SW480 (cell line): Measurements from ENCODE around the gene CD151.

Experiments used
- DNase-seq: peaks from one replicate; pipeline ENCODE4 v3.0.0-alpha.2; 2016; ENCODE audit warnings: low spot score

Gene CD151

DNA sequence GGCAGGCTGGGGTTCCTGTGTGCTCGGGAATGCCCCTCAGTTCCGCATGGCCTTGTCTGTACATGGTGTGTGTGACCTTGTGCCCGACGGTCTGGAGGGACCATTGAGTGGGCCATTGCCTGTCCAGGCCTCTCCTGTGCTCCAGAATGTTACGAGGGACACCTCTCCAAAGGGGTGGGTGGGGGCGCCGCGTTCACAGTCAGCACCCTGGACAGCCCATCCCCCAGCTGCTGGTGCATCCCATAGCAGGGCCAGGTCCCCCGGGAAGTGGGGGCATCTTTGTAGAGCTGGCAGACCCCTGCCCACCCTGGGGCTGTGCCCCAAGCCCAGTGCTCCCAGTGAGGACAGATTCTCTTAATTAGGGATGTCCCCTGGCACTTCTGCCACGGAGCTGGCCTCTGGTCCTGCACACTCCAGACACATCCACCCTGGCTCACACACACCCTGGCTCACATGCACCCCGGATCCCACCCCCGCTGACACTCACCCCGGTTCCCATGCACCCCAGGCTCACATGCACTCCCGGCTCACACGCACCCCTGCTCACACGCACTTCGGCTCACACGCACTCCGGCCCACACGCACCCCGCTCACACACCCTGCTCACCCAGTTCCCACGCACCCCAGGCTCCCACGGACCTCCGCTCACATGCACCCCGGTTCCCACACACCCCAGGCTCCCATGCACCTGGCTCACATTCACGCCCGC lies 25.5 kb downstream of the CD151 start:
- DNase-seq, result no peak

- no peak for DNase-seq
These were observed 26.1 kb downstream of the CD151 start for GRCh38 chr11:858762-859339.

- DNase-seq, result peak; percentile 64
These were observed 26.8 kb downstream of the CD151 start for GRCh38 chr11:859394-860131.

GRCh38 chr11:860234-861104 lies 27.7 kb downstream of the CD151 start:
- DNase-seq, result no peak

DNA sequence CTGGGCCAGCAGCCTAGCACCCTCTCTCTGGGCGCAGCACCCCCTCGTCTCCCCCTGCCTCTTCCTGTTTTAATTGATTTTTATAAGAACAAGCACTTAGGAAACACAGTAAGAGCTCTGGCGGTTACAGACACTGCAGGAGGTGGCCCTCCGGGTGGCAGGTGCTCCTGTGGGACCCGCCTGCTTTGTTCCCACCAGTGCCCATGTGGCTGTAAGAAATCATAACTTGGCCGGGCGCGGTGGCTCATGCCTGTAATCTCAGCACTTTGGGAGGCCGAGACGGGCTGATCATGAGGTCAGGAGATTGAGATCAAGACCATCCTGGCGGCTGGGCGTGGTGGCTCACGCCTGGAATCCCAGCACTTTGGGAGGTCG lies 28.3 kb downstream of the CD151 start:
- no peak for DNase-seq

GRCh38 chr11:862081-862661 lies 29.4 kb downstream of the CD151 start:
- DNase-seq, result no peak

DNA sequence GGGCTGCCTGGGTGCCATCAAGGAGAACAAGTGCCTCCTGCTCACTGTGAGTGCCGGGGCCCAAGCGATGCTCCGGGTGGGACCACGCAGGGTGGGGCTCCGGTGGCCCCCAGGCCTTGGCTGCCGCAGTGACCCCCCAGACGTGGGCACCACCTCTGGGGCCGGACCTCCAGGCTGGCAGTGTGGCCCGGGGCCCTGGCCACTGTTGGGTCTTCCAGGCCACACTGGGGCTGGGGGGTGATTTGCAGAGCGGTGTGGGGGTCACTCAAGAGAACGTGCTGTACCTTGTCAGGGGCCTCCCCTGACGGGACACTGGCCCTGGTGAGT lies 29.9 kb downstream of the CD151 start:
- no peak for DNase-seq

DNA sequence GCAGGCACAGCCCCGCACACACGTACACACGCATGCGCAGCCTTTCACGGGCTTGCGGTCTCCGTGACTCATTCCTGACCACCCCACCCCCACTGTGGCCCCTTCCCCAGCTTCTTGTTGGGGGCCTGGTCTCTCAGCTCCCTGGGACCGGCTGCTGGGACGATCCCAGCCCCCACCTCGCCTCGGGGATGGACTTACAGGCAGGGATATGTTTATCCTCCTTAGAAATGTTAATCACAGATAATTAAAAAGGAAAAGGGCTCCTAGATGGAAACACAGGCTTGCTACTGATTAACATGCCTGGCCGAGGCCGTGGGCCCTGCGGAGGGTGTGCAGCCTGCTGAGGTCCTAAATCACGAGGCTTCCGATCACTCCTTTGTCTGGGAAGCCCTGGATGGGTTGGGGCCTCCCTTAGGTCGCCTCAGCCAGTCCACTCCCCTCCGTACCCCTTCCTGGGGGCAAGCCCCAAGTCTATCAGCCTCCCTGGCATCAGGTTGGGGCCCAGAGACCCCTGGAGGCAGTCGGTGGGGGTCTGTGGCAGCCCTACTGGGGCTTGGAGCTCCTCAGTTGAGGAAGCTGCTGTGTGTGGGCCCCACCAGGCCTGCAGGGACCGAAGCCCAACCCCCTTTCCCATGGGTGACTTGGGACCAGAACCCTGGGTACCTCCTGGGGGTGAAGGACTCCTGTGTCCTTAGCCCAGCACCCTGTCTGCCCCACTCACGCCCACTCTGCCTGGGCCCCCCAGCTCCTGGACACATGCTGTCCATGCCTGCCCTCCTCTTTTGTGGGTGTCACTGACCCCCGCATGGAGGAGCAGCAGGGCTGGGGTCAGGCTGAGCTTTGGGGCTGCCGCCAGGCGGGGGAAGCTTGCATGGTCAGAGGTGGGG lies 30.5 kb downstream of the CD151 start:
- DNase-seq, result no peak

DNA sequence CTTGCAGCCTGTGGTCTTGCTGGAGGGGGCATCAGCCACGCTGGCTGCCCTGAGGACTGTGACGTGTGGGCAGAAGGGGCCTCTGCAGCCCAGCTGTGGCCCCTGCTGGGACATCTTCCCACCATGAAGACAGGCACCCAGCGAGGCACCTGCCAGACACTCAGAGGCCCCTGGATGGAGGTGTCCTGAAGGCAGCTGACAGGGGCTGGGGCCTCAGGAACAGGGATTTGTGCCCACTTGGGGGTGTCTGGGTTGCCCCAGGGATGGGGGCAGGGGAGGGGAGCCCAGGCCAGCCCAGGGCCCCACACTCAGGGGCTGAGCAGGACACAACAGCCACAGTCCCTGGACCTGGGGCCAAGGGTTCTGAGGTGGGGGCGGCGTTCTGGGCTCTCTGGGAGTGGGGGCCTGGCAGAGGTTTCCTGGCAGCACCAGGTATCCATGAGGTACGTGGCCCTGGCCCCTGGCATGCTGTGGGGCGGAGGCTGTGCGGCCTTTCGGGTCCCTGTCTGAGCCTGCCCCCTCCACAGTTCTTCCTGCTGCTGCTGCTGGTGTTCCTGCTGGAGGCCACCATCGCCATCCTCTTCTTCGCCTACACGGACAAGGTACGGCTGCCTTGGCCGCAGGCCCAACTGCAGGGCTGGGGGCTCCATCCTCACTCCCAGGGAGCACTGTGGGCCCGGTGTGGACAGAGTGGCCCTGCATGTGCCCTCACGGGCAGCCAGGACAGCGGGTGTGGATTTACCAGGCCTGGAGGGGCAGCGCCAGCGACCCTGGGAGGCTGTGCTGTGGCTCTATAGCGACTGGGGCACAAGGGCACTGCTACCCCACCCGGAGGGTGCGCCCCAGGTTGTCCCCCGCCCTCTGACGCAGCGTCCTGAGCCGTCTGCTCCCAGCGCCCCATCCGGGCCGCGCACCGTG lies 31.4 kb downstream of the CD151 start:
- DNase-seq, result no peak

- no peak for DNase-seq
These were observed 32.1 kb downstream of the CD151 start for GRCh38 chr11:864898-865297.

- no peak for DNase-seq
These were observed 33.0 kb downstream of the CD151 start for GRCh38 chr11:865462-866430.

GRCh38 chr11:866481-866880 lies 33.7 kb downstream of the CD151 start:
- no peak for DNase-seq

DNA sequence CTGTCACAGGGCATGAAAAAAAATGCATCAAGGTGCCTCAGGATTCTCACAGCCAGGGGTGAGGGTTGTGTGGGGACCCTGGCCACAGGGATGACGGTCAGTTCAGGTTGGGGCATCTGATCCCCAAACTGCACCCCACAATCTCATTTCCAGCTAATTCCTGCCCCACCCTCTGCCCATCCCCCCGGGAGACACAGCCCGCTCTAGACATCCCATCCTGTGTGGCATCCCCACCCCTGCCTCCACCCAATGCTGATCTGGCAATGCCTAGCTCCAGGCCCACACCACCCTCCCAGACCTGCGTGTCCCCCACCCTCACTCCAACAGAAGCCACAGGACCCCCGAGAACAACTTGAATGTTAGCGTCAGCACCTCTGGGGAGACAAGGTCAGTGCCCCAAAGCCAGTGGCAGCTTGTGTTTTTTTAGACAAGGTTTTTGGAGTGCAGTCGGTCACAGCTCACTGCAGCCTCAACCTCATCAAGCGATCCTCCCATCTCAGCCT lies 35.2 kb downstream of the CD151 start:
- DNase-seq, result no peak

DNA sequence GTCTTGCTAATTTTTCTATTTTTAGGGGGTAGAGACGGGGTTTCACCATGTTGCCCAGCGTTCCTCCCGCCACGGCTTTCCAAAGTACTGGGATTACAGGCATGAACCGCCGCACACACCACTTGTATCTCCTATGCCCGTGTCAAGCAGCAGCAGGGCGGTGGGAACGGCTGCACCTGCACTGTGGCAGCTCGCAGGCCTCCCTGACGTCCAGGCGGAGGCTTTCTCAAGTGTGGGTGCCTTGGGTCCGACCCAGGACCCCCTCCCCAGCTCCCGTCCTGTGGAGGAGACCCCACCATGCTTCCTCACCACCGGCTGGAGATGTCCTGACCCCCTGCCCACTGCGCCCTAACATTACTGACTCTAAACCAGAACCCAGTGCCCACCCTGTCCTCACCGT lies 35.6 kb downstream of the CD151 start:
- DNase-seq, result no peak

GRCh38 chr11:868802-869201 lies 36.0 kb downstream of the CD151 start:
- no peak for DNase-seq

GRCh38 chr11:869399-870126 lies 36.8 kb downstream of the CD151 start:
- DNase-seq, result no peak

DNA sequence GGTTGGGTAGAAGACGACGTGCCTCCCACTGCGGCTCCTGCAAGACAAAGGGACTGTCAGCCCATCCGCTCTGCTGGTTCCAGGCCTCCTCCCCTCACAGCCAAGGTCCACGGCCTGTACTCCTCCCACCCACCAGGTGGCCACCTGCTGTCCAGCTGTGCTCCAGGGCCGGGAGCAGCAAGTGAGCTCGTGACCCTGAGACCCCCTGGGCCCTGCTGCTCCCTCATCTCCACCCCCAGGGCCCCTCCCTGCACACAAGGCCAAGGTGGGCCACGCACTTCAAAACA lies 37.3 kb downstream of the CD151 start:
- DNase-seq, result no peak

- DNase-seq, result no peak
These were observed 37.7 kb downstream of the CD151 start for GRCh38 chr11:870418-870817.
